HepG2 (cell line): ENCODE data around the gene MS4A15. TPM values are rescaled to one million over a fixed set of nuclear protein-coding genes. Genes with fewer than 3 reads are reported as not detected.

Experiments used
- ATAC-seq: fragments of 200-7000 bp; cut with Tn5 transposase; 3 replicates; pipeline ENCODE4 v1.9.1; 2020; ENCODE audit warnings: mild to moderate bottlenecking, moderate library complexity
- BruUV-seq: library from RNA; stranded (reverse); fragments of 400-500 nt; replicated peaks from 2 replicates; lab custom pipeline; 2021; lab: Mats Ljungman, UMichigan
- CTCF ChIA-PET: fragments of 300-600 bp; formaldehyde crosslinking; extraction: SDS; loops from one replicate; lab custom pipeline; 2021; ENCODE audit warnings: low total read pairs, inconsistent platforms, low intra/inter-chr PET ratio; lab: Yijun Ruan, JAX
- POLR2A ChIA-PET: fragments of 350-600 bp; sonication (Branson Sonifier 250); formaldehyde crosslinking; loops from one replicate; lab custom pipeline; 2020; ENCODE audit warnings: antibody characterized with exemption, inconsistent platforms; lab: Yijun Ruan, JAX
- DNase-seq: peaks from one replicate; pipeline ENCODE4 v3.0.0-alpha.2; 2015; ENCODE audit warnings: low spot score
- FAIRE-seq: peaks from 3 replicates; lab custom pipeline; 2011; peaks lifted over from hg19 to GRCh38; lab: Jason Lieb, UNC
- H2AFZ ChIP-seq: one replicate; pipeline ENCODE4 v1.6.1; 2011; ENCODE audit warnings: low read length, inconsistent platforms
- H3K27ac ChIP-seq: fragments of 300-600 bp; 3 replicates; pipeline ENCODE4 v1.8.0; 2011; ENCODE audit warnings: mixed run types, mild to moderate bottlenecking, mixed read lengths, low read length, inconsistent platforms; ENCODE audit not compliant: insufficient read depth; ENCODE audit errors: extremely low read length
- H3K27me3 ChIP-seq, 2 experiments: fragments of 200-600 bp in 1 of 2; 2 replicates in 1 of 2; 3 replicates in 1 of 2; pipeline versions ENCODE4 v1.6.0 to v1.8.0; 2011; ENCODE audit warnings: low read length in 2 of 2, mild to moderate bottlenecking in 2 of 2, moderate library complexity in 2 of 2, inconsistent platforms in 1 of 2; ENCODE audit not compliant: insufficient read depth in 2 of 2, control insufficient read depth in 1 of 2
- H3K36me3 ChIP-seq, 2 experiments: fragments of 200-600 bp in 1 of 2; replicated peaks in 1 of 2; 2 replicates in 1 of 2; 3 replicates in 1 of 2; pipeline versions ENCODE4 v1.5.1 to v1.8.0; 2011; ENCODE audit warnings: low read length in 2 of 2, inconsistent platforms in 1 of 2; ENCODE audit not compliant: insufficient read depth in 2 of 2, control insufficient read depth in 1 of 2
- H3K4me1 ChIP-seq: 2 replicates; pipeline ENCODE4 v1.5.1; 2012; ENCODE audit warnings: low read length, inconsistent platforms; ENCODE audit not compliant: insufficient read depth
- H3K4me2 ChIP-seq: 2 replicates; pipeline ENCODE4 v1.6.0; 2011; ENCODE audit warnings: low read depth, low read length, inconsistent platforms
- H3K4me3 ChIP-seq, 3 experiments: fragments of 200-600 bp in 1 of 3; sonication (generic), shearing (Covaris generic) in 1 of 3; replicated peaks in 1 of 3; 2 replicates each; pipeline ENCODE4 v1.5.1; 2011 to 2016; ENCODE audit warnings: low read length in 3 of 3, inconsistent platforms in 2 of 3, low read depth in 2 of 3, mild to moderate bottlenecking in 2 of 3, control low read depth in 1 of 3, mixed read lengths in 1 of 3; ENCODE audit not compliant: insufficient read depth in 1 of 3
- H3K79me2 ChIP-seq: one replicate; pipeline ENCODE4 v1.6.1; 2011; ENCODE audit warnings: low read length, inconsistent platforms; ENCODE audit not compliant: insufficient read depth
- H3K9ac ChIP-seq: 2 replicates; pipeline ENCODE4 v1.6.0; 2011; ENCODE audit warnings: mild to moderate bottlenecking, low read depth, low read length, inconsistent platforms; ENCODE audit not compliant: insufficient read depth
- H3K9me3 ChIP-seq: 2 replicates; pipeline ENCODE4 v1.5.1; 2012; ENCODE audit warnings: mild to moderate bottlenecking, low read length
- H4K20me1 ChIP-seq: 2 replicates; pipeline ENCODE4 v1.6.0; 2011; ENCODE audit warnings: inconsistent platforms, mild to moderate bottlenecking, low read length, moderate library complexity; ENCODE audit not compliant: insufficient read depth
- USF2 ChIP-seq, 2 experiments: sonication (generic) in 1 of 2; formaldehyde crosslinking in 1 of 2; IDR thresholded peaks; 2 replicates each; pipeline versions ENCODE4 v1.5.1 to v1.6.1; 2011 to 2020; ENCODE audit warnings: borderline replicate concordance in 1 of 2, low read depth in 1 of 2, low read length in 1 of 2, mild to moderate bottlenecking in 1 of 2, missing genetic modification reagents in 1 of 2, moderate library complexity in 1 of 2
- ZHX2 ChIP-seq, 2 experiments: sonication (generic) in 1 of 2; formaldehyde crosslinking in 1 of 2; IDR thresholded peaks; 2 replicates each; pipeline versions ENCODE4 v1.6.1 to v1.9.0; 2014 to 2022; ENCODE audit warnings: antibody characterized with exemption in 1 of 2, borderline replicate concordance in 1 of 2, inconsistent platforms in 1 of 2, low read depth in 1 of 2, missing genetic modification reagents in 1 of 2
- ZNF34 ChIP-seq: sonication (generic); formaldehyde crosslinking; IDR thresholded peaks from 2 replicates; pipeline ENCODE4 v1.4.0; 2020; ENCODE audit warnings: mild to moderate bottlenecking, missing genetic modification reagents, borderline replicate concordance
- WGBS: methylation state at CpG from one replicate; pipeline ENCODE4 v1.1.6; 2017; ENCODE audit warnings: low lambda C conversion rate; 5-methylcytosine and 5-hydroxymethylcytosine counted together
- in situ Hi-C: cut with HindIII; loops from 2 replicates; pipeline ENCODE4 v1.10.0; 2017; ENCODE audit warnings: low pct_unique_long_range_greater_than_20kb; ENCODE audit not compliant: extremely low pct_ligation_motif_present
- intact Hi-C: fragments of 100-400 bp; cut with micrococcal nuclease; formaldehyde crosslinking; loops from one replicate; pipeline ENCODE4 v1.10.0; 2022; ENCODE audit not compliant: unreplicated experiment
- polyA plus RNA-seq, 8 experiments: library from polyadenylated mRNA; depleted of rRNA in 3 of 8; stranded (reverse) in 7 of 8; unstranded in 1 of 8; fragments of >200 nt; fragmentation: Illumina TruSeq in 4 of 8; extraction: Trizol in 4 of 8; gene quantifications; 2 replicates each; pipeline versions ENCODE4 v1.2.1 to v1.2.3, GENCODE V29; 2011 to 2016; ENCODE audit warnings: low read depth in 4 of 8, missing spikeins in 1 of 8, mixed read lengths in 1 of 8; ENCODE audit not compliant: insufficient read depth in 1 of 8
- total RNA-seq, 5 experiments: library from RNA; depleted of rRNA; stranded (reverse); fragments of >200 nt; fragmentation: Illumina TruSeq; extraction: Trizol; gene quantifications; 2 replicates each; pipeline ENCODE4 v1.2.3, GENCODE V29; 2016; ENCODE audit warnings: low read depth in 1 of 5

The MS4A15 gene
- total and polyA plus RNA-seq, 2 of the 13 experiments (the other 11 are each of a cell fraction or from before 2014, with no cell fraction given): not detected

GRCh38 chr11:60750911-60751310, 5.8 kb upstream of the MS4A15 start (continued):
- no peak for TF ChIP-seq ZHX2 (IDR thresholded peaks at IDR 0.05; ENCODE audit: low read depth)
- no peak for TF ChIP-seq ZHX2 (CRISPR knock-in tag; IDR thresholded peaks at IDR 0.05; ENCODE audit: borderline replicate concordance)

- WGBS: 16% methylated on average over 4 of the region's 4 CpGs
- H3K27me3 ChIP-seq: peaks cover 0 to 10% of the 10 kb centered on the region in 2 experiments; a peak in 2 of 5 replicates
These were observed 3.4 kb upstream of the MS4A15 start for GRCh38 chr11:60753309-60753708.

More at GRCh38 chr11:60753309-60753708, 3.4 kb upstream of the MS4A15 start:
- TF ChIP-seq ZNF34 (CRISPR knock-in tag) (no peak), USF2 (IDR thresholded peaks at IDR 0.05; ENCODE audit: low read depth, low read length) (peak; percentile 33; the same call in 1 of the 2 replicates), USF2 (CRISPR knock-in tag; IDR thresholded peaks at IDR 0.05; ENCODE audit: borderline replicate concordance) (no peak)
- TF ChIP-seq, all 625 proteins: peak for 1
- no peaks in the 10 kb centered on the region for H3K79me2 ChIP-seq
- CTCF ChIA-PET: no interaction called here
- DNase-seq: no peak
- peaks cover 4% of the 10 kb centered on the region; the same call in 1 of the 2 replicates for H3K4me1 ChIP-seq
- no peak overlapping the region for H3K9ac ChIP-seq
- no peak overlapping the region for H3K4me3 ChIP-seq
- FAIRE-seq: no peak
- no TSS peak for BruUV-seq
- no peak overlapping the region for H3K27ac ChIP-seq
- no peaks in the 10 kb centered on the region for H3K9me3 ChIP-seq
- no peak overlapping the region for H2AFZ ChIP-seq
- H3K4me2 ChIP-seq: no peak overlapping the region
- ATAC-seq: no peak
- POLR2A ChIA-PET: no interaction called here
- intact Hi-C loops: no loop called here
- H3K36me3 ChIP-seq: no peaks in the 10 kb centered on the region
- no peaks in the 10 kb centered on the region for H4K20me1 ChIP-seq
- in situ Hi-C loops: no loop called here
